ENCODE results near the gene HOXC9.

Gene HOXC9

GRCh38 chr12:54032627-54033100 lies 32.7 kb downstream of the HOXC9 start, which contains the start of gene HOXC5:
TSS of gene HOXC5 (plus strand) at chr12:54033050. CDS start at chr12:54033123, 73 bp downstream.
- peak within 1 kb of the TSS; percentile 97 for H3K27ac ChIP-seq
- TF ChIP-seq CTCF (conservative IDR thresholded peaks at IDR 0.05): peak; percentile 98

GRCh38 chr12:54033106-54033979 lies 33.4 kb downstream of the HOXC9 start:
- H3K27ac ChIP-seq: peak overlapping the region; percentile 97
- no peak for TF ChIP-seq CTCF (conservative IDR thresholded peaks at IDR 0.05)

- TF ChIP-seq CTCF (conservative IDR thresholded peaks at IDR 0.05): no peak
- peak overlapping the region; percentile 97 for H3K27ac ChIP-seq
These were observed 34.2 kb downstream of the HOXC9 start for GRCh38 chr12:54033980-54034784.

- peak overlapping the region; percentile 97 for H3K27ac ChIP-seq
- no peak for TF ChIP-seq CTCF (conservative IDR thresholded peaks at IDR 0.05)
These were observed 34.9 kb downstream of the HOXC9 start for GRCh38 chr12:54034785-54035310.

- no peak for TF ChIP-seq CTCF (conservative IDR thresholded peaks at IDR 0.05)
- H3K27ac ChIP-seq: no peak overlapping the region; the same call in 1 of the 2 replicates
These were observed 35.8 kb downstream of the HOXC9 start for GRCh38 chr12:54035568-54036264.

GRCh38 chr12:54036620-54037359 lies 36.8 kb downstream of the HOXC9 start:
- no peak for TF ChIP-seq CTCF (conservative IDR thresholded peaks at IDR 0.05)
- H3K27ac ChIP-seq: no peak overlapping the region
